Lung (tissue), 12 donors: ENCODE results near the gene B3GNT2. TPM values are rescaled to one million over a fixed set of nuclear protein-coding genes. Genes with fewer than 3 reads are reported as not detected.
A peak's percentile ranks its signal among the peaks of the same experiment; 100 is the strongest.

Source experiments
- ATAC-seq: fragments of 200-7000 bp; cut with Tn5 transposase; one replicate; pipeline ENCODE4 v1.9.1; 2020; ENCODE audit warnings: moderate number of reproducible peaks; ENCODE audit not compliant: insufficient read depth, low FRiP score
- DNase-seq, 3 donors: peaks; one replicate each; pipeline ENCODE4 v3.0.0-alpha.2; 2013 to 2017
- H3K27ac ChIP-seq, 2 donors: one replicate each; pipeline ENCODE4 v1.5.1; 2013; ENCODE audit warnings: mild to moderate bottlenecking in 2 of 2, moderate library complexity in 2 of 2, control low read depth in 1 of 2, inconsistent platforms in 1 of 2, low read depth in 1 of 2, low read length in 1 of 2
- H3K27me3 ChIP-seq, 3 donors: one replicate each; pipeline ENCODE4 v1.5.1; 2013; ENCODE audit warnings: low read length in 2 of 3; ENCODE audit not compliant: control insufficient read depth in 3 of 3, insufficient read depth in 3 of 3
- H3K36me3 ChIP-seq, 4 donors: one replicate each; pipeline ENCODE4 v1.5.1; 2013; ENCODE audit warnings: low read length in 4 of 4, mild to moderate bottlenecking in 1 of 4, moderate library complexity in 1 of 4; ENCODE audit not compliant: control insufficient read depth in 4 of 4, insufficient read depth in 4 of 4
- H3K4me1 ChIP-seq, 5 donors: one replicate each; pipeline ENCODE4 v1.5.1; 2013; ENCODE audit warnings: low read length in 5 of 5, mild to moderate bottlenecking in 2 of 5, moderate library complexity in 1 of 5; ENCODE audit not compliant: control insufficient read depth in 5 of 5, insufficient read depth in 5 of 5
- H3K4me3 ChIP-seq: one replicate; pipeline ENCODE4 v1.5.1; 2013; ENCODE audit warnings: mild to moderate bottlenecking, control low read depth, moderate library complexity
- H3K9ac ChIP-seq, 2 donors: one replicate each; pipeline ENCODE4 v1.5.1; 2013; ENCODE audit warnings: low read length in 2 of 2, control low read depth in 1 of 2; ENCODE audit not compliant: insufficient read depth in 1 of 2
- H3K9me3 ChIP-seq, 4 donors: one replicate each; pipeline ENCODE4 v1.5.1; 2013; ENCODE audit warnings: low read length in 3 of 4, mild to moderate bottlenecking in 1 of 4, moderate library complexity in 1 of 4; ENCODE audit not compliant: control insufficient read depth in 4 of 4, insufficient read depth in 3 of 4
- CTCF ChIP-seq: IDR thresholded peaks from 2 replicates; pipeline ENCODE4 v1.5.1; 2012; ENCODE audit warnings: mild to moderate bottlenecking; ENCODE audit errors: control extremely low read depth, extremely low read depth
- WGBS, 2 donors: extraction: QIAGEN DNeasy Blood & Tissue Kit; methylation state at CpG; one replicate each; pipeline ENCODE4 v1.1.7; 2013; 5-methylcytosine and 5-hydroxymethylcytosine counted together
- polyA plus RNA-seq, 2 donors: library from polyadenylated mRNA; stranded (reverse); fragments of 200-250 nt; gene quantifications; one replicate each; pipeline ENCODE4 v1.2.1, GENCODE V29; 2013
- total RNA-seq, 2 donors: library from RNA; depleted of rRNA in 1 of 2; stranded (reverse); fragments of >200 nt in 1 of 2; gene quantifications; one replicate each; pipeline ENCODE4 v1.2.1, GENCODE V29; 2014 to 2021
- donor health status: control.
- donor health status: control.
- donor health status: Bipolar disorder and iron deficiency.
- donor health status: healthy.
- donor health status: DM: yes; HTN: yes; CAD: no.

The B3GNT2 gene
- total and polyA plus RNA-seq, 4 donors = 11.4 to 41.8 (median 25.4) TPM

- H3K27ac ChIP-seq = peak overlapping the region in 1 of 2 donors; percentile 1
- no peaks in the 10 kb centered on the region for H3K36me3 ChIP-seq
- 78 to 89% methylated on average over 8 of the region's 8 CpGs for WGBS, 2 donors
- no peak for TF ChIP-seq CTCF
- H3K4me3 ChIP-seq = no peak overlapping the region
- peaks cover 6 to 30% (median 10%) of the 10 kb centered on the region in 5 donors for H3K4me1 ChIP-seq
- DNase-seq (no peak), ATAC-seq (no peak)
- no peak overlapping the region for H3K9ac ChIP-seq
- H3K27me3 ChIP-seq = no peaks in the 10 kb centered on the region
- H3K9me3 ChIP-seq = no peaks in the 10 kb centered on the region
Measured at GRCh38 chr2:62209427-62209991, 13.6 kb downstream of the B3GNT2 start.

GRCh38 chr2:62215306-62216064, 19.6 kb downstream of the B3GNT2 start:
- no peaks in the 10 kb centered on the region for H3K27me3 ChIP-seq
- no peak overlapping the region for H3K9ac ChIP-seq
- no peaks in the 10 kb centered on the region for H3K36me3 ChIP-seq
- ATAC-seq (no peak), DNase-seq (no peak)
- peak overlapping the region in 1 of 2 donors; percentile 59 for H3K27ac ChIP-seq
- TF ChIP-seq CTCF = no peak
- no peak overlapping the region for H3K4me3 ChIP-seq
- no peaks in the 10 kb centered on the region for H3K9me3 ChIP-seq
- WGBS, 2 donors = 66 to 81% methylated on average over 11 of the region's 11 CpGs
- H3K4me1 ChIP-seq = peaks cover 0 to 49% (median 9%) of the 10 kb centered on the region in 5 donors

GRCh38 chr2:62216113-62216512, 20.2 kb downstream of the B3GNT2 start:
- no peak for TF ChIP-seq CTCF
- no peak overlapping the region for H3K9ac ChIP-seq
- ATAC-seq (no peak), DNase-seq (no peak)
- 60 to 83% methylated on average over 2 of the region's 2 CpGs for WGBS, 2 donors
- peak overlapping the region in 1 of 2 donors; percentile 59 for H3K27ac ChIP-seq
- H3K4me1 ChIP-seq = peaks cover 0 to 51% (median 9%) of the 10 kb centered on the region in 5 donors
- H3K9me3 ChIP-seq = no peaks in the 10 kb centered on the region
- H3K27me3 ChIP-seq = no peaks in the 10 kb centered on the region
- H3K36me3 ChIP-seq = no peaks in the 10 kb centered on the region
- no peak overlapping the region for H3K4me3 ChIP-seq
